Stimulated activated CD4-positive, alpha-beta T cell treated with anti-CD3 and anti-CD28 coated beads, TNF-alpha, amount 100 ng/mL, for 24 hours (primary cell): ENCODE measurements around the gene TSPAN9.
A peak's percentile ranks its signal among the peaks of the same experiment; 100 is the strongest.
"Not testable (repeated sequence)": the region's sequence is repeated elsewhere in the genome, so short reads cannot be mapped to it uniquely, and the experiment has no call there.

Experiments used
- DNase-seq, 3 experiments: peaks; one replicate each; pipeline ENCODE4 v3.0.0-alpha.2; 2020; ENCODE audit warnings: low read depth in 3 of 3

The TSPAN9 gene

DNA sequence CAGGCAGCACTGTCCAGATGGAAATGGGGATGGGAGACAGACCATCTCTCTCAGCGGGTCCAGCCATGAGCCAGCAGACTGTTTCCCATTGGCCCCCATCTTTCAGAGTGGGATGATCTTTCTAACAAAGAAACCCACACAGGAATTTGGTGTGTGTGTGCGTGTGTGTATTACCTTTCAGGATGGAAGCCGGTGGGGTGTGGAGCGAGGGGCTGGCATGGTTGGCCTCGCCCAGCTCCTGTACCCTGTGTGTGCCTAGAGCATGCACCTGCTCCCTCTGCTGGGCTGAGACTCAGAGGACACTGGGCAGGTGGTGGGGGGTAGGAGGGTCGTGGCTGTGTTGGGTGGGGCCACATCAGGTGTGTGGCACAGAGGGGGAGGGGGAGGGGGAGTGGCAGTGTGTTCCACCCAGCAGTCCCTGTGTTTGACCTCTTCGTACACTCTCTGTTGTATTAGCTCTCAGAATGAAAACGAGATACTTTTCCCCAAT, 33.0 kb upstream of the TSPAN9 start:
- DNase-seq: no peak

DNA sequence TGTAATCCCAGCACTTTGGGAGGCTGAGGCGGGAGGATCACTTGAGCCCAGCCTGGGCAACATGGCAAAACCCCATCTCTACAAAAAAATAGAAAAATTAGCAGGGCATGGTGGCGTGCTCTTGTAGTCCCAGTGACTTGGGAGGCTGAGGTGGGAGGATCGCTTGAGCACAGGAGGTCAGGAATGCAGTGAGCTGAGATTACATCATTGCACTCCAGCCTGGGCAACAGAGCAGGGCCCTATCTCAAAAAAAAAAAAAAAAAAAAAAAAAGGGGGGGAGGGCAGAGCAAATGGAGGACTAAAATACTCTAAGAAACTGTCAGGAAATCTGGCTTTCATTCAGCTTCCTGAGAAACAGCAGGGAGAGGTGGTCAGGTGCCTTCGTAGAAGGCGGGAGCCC, 31.7 kb upstream of the TSPAN9 start:
- DNase-seq: no peak

DNA sequence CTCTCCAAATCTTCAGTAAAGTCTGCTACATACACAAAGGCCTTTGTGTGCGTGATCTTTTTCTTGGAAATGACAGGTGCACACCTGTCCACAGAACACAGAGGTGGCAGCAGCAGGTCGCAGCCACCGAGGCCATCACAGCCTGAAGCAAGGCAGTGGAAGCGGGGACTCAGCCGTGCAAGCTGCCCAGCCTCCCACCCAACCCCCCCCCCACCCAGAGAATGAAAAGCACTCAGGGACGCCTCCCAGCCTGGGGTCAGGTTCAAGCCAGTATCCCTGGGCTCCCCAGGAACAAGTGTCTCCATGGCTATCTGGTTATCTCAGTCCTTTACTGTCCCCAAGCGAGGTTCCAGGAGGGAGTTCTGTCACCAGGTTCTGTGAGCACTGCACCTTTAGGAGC, 31.2 kb upstream of the TSPAN9 start:
- DNase-seq: no peak

DNA sequence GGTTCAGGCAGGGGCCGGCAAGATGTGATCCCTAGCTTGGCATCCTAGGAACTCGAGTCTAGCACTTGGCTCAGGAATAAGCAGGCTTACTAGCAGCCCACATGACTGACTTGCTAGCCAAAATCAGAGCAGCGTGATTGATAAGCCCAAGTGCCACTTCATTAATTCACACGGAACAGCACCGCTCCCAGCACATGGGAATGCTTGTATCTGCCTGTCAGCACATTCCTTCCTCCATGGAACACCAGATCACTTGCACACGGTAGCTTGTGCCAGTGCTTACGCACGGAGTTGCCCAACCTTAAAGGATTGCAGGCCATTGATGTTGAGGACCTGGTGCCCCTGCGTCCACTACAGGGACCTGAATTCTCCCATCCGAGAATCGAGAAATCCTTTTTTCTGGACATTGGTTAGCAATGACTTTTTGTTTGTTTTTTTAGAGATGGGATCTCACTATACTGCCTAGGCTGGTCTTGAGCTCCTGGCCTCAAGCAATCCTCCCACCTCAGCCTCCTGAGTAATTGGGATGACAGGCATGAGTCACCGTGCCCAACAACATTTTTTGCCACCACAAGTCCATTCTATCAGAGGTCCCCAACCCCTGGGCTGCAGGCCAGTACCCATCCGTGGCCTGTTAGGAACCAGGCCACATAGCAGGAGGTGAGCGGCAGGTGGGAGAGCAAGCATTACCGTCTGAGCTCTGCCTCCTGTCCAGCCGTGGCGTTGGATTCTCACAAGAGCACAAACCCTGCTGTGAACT, 30.6 kb upstream of the TSPAN9 start:
- no peak for DNase-seq

DNA sequence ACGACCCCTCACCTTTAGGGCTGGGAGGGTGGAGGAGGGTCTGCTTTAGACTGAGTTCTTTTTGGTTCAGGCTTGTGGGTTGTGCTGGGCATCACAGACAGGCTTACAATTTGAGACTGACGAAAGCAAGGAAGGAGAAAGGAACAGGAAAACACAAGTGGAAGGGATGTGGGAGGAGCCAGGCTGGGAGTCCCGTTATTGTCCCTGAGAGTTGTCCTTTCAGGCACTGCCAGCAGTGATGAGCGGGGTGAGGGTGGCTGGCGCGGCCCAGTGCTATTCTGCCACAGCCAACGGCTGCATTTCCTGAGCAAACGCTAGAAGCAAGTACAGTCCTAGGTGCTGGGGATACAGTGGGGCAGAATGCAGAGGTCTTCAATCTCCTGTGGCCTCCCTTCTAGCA, 29.2 kb upstream of the TSPAN9 start:
- DNase-seq: no peak

DNA sequence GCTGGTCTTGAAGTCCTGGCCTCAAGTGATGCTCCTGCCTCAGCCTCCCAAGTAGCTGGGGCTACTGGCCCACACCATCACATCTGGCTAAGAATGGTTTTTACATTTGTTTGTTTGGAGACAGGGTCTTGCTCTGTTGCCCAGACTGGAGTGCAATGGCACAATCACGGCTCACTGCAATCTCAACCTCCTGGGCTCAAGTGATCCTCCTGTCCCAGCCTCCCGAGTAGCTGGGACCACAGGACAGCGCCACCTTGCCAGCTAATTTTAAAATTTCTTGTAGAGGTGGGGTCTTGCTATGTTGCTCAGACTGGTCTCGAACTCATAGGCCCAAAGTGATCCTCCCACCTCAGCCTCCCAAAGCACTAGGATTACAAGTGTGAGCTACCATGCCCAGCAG, 28.6 kb upstream of the TSPAN9 start:
- no peak for DNase-seq

DNA sequence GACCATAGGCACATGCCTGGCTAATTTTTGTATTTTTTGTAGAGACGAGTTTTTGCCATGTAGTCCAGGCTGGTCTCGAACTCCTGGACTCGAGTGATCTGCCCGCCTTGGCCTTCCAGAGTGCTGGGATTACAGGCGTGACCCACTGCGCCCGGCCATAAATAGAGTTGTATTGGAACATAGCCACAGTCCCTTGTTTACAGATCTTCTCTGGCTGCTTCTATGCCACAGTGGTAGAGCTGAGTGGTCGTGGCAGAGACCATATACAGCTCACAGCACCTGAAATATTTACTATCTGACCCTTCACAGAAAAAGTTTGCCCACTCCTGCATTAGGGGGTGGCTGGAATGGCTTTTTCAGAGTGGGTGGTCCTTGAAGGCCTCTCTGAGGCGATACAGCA, 28.0 kb upstream of the TSPAN9 start:
- no peak for DNase-seq

DNA sequence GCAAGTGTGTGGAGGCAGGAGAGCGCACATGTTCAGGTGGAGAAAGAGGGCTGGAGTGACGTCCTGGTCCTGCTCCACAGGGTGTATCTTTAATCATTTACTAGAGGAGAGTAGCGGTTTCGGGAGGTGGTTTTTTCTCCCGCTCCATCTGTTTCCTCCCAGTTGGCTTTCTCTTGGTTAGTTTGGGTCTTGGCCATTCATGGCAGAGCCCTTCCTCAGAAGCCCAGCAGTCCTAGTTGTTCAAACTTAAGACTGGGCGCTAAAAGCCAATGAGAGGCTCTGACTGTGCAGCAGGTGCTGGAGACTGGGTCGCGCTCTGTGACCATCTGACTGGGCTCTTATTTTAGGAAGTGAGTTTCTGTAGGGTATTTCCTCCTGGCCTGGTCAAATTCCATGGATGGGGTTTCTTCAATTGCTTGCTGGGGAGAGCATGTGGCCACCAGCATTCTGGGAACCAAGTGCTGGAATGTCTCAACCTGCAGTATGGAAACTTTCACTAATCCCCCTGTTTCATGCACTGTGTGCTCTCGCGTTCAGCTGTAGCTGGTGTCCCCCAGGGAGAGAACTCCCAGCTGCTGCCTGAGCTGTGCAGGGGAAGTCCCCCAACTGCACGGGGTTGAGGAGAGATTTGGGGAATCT, 27.4 kb upstream of the TSPAN9 start:
- no peak for DNase-seq

DNA sequence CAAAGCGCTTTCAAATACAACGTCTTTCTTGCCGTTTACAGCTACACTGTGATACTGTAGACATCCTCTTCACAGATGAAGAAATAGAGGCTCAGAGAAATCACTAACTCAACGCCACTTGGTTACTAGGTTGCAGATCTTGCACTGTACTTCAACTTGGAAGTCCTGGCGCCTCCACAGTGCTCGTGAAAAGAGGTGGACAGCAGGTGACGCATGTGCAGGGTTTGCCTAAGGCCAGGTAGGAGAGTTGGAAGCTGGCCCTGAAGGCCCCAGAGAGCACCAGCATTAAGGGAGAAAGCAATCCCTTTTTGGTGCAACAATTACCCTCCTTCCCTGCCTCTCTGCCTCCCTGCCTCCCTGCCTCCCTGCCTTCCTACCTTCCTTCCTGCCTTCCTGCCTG, 22.8 kb upstream of the TSPAN9 start:
- DNase-seq: no peak

DNA sequence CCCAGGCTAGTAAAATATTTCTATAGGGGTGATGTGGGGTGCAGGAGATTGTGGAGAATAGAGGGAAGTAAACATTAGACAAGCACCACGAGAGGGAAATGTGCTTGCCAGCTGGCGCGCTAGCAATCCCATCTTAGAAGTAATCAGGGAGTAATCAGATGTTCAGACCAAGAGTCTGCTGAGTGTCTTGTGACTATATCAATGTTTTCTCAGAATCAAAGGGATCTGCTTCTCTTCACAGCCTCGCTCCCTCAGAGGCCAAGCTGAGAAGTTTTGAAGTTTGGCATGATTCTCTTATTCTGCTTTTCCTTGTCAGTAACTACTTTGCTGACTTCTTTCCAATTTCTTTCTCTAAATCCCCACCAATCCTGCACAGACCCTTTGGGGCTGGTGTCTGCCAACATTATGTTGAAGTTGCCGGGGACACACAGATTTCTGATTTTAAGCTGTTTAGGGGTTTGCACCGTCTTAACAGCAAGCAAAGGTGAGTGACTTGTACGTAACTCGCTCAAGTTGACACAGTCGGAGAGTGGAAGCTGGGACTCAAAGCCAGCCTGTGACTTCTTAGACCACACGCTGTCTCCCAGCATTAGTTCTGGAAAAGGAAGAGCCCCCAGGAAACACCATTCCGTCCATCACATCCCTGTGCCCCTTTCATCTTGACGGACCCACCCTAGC, 22.0 kb upstream of the TSPAN9 start:
- DNase-seq: no peak

DNA sequence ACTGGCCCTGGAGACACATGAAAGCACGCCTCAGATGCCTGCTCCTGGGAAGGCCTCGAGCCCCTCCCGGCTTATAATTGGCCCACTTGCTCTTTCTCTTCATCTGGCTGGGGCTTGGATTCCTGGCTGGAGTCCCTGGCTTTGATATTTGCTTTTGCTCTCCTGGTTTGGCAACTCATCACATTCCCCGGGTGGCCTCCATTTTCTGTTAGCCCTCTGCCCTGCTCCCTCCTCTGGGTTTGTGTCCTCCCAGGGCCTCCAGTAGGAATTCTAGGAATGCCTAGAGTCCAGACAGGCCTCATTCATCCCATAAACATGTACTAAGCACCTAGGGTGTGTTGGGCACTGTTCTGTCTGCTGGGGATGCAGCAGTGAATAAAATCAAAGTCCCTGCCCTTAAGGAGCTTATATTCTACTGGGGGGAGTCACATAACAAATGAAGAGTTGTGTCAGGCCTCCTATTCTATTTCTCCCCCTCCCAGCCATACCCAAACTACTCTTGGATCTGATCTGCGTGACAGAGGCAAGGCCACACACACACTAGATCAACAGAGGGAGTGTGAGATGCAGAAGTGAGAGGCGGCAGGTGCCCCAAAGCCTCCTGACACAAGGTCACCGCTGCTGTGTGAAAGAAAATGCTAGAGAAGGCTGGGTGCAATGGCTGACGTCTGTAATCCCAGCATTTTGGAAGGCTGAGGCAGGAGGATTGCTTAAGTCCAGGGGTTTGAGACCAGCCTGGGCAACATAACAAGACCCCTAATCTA, 21.3 kb upstream of the TSPAN9 start:
- DNase-seq: no peak

DNA sequence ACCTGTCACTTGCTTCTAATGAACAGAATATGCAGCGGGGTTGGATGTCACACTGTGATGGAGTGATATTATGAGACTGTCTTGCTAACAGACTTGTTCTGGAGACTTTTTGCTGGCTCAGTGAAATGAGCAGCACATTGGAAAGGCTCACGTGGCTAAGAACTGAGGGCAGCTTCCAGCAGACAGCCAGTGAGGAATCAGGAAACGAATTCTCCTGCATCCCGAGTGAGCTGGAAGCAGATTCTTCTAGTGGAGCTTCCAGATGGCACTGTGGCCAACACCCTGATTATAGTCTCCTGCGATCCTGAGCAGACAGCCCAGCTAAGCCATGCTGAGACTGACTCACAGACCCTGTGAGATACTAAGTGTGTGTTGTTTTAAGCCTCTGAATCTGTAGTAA, 16.1 kb upstream of the TSPAN9 start:
- DNase-seq: no peak

DNA sequence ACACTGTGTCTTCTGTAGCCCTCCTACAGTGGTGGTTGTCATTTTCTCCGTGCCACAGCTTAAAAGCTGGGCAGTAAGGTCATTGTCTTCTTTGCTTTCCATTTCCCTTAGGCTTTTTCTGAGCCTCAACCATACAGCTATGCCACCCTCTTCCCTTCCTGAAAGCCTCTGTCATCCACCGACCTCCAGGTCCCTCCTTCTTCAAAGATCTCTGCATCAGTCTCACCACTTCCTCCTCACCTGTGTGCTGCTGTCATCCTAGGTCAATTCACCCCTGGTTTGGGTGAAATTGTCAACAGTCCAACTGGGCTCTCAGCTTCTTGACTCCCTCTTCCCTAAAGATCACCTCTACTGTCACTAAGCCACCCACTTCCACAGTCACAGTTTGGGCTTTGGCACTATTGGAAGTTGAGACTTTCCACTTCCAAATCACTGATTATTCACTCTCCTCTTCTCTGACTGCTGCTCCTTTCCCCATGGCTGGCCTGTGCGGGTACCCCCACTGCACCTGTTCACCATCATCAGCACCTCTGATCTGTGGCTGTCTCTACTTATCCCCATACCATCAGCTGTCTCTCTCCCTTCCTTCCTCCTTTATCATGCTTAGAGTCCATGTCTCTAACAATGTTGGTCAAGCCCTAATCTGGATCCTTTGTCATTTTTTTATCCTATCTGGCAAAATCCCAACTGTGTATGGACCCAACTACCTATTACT, 15.5 kb upstream of the TSPAN9 start:
- DNase-seq: no peak

DNA sequence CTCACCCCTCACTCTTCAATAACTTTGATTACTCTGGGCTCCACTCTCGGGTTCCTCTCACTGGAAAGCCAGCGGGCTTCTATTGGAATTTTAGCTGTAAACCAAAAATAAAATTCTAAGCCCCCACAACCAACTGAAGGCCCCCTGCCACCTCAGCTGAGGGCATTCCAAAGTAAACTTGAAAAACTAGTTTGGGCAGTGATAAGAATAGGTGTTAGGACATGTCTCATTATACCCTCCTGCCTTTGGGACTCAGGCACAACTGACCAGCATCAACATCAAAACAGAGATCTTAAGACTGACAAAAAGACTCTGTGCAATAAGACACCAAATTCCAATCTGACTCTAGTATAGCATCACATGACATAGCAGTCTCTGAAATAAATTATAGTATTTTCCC, 11.9 kb upstream of the TSPAN9 start:
- no peak for DNase-seq

DNA sequence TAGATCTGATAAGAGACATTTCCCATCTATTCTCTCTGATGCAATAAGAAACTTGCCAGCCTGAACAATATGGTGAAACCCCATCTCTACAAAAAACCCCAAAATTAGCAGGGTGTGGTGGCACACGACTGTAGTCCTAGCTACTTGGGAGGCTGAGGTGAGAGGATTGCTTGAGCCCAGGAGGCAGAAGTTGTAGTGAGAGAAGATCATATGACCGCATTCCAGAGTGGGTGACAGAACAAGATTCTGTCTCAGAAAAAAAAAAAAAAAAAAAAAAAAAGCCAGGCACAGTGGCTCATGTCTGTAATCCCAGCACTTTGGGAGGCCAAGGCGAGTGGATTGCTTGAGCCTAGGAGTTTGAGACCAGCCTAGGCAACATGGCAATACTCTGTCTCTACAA, 11.3 kb upstream of the TSPAN9 start:
- DNase-seq: not testable (repeated sequence)

DNA sequence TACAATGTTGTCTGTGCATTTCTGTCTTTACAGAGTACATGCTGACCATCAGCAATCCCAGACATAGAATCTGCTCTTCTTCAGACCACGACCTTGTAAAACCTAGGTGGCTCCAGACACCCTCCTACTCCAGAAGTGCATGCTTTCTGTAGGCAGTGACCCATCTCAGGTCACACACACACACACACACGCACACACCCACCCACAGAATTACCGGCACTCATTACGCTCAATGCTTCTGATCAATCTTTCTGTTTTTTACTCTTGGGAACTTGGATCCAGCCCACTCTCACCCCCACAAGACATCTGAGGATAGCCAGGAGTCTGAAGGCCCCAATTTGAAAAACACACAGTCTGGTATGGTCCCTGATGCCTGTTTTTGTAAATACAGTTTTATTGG, 7.5 kb upstream of the TSPAN9 start:
- DNase-seq: no peak

DNA sequence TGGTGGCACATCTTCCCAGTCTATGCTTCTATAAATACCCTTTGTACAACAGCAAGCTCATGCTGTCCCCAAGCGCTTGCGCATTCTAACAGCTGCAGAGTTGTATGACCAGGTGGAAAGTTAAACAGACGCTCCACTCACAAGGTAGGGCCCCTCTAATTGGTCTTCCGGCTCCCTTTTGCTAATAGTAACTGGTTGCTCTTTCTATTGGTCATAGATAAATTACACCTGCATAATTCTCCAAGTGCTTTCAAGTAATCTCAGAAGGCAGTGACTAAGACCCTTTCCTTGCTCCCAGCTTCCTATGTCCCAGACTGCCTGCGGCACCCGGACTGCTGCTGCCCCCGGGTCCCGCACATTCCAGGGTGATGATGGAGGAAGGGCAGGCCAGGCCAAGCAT, 6.1 kb upstream of the TSPAN9 start:
- no peak for DNase-seq

DNA sequence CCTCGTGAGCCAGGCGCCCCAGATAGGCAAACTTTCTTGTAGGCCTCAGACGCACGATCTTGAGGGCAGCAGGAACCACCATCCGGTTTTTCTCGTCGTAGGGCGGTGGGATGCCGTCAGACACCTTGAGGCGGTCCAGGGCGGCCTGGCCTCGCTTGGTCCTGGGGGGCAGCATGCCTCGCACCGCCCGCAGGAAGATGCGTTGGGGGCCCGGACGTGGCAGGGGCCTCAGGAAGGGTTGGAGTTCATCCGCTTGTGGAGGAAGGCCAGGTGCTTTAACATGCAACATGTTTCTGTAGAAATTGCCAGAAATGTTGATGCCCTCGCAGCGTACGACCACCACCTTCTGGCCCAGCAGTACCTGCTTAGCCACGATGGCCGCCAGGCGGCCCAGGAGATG, 5.5 kb upstream of the TSPAN9 start:
- no peak for DNase-seq

DNA sequence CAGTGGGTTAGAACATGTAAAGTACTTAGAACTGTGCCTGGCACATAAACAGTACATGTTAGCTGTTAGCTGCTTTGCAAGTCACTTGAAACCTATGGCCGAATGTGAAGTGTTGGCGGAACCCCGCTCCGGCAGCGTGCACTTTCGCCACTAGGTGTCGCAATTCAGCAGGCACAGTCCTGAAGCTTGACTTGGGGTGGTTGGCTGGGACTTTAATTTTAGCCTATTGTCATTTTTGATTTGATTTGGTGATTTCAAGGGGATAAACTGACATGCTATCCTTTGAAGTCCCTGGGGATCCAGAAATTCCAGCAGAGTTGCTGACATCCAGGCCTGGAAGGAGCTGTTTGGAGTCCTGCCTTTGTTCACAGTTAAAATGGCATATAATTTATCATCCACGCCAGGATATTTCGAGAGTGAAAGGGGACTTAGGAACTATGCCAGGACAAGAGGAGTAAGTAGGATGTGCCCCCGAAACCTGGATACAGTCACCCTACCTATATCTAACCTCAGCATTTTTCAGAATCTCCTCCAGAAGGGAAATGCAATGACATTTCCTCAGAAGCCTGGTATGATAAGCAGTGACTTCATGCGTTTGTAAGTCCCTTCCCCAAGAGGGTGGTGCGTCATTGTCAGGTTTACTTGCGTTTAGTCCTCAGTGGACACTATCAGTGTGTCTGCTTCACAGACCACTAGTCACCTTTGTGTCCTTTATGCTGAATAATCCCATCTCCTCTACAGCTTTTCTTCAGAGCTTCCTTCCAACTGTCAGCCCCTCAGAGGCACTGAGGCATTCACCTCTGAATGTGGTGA, 3.5 kb upstream of the TSPAN9 start:
- DNase-seq: peak; percentile 68 to 79 (median 77)

DNA sequence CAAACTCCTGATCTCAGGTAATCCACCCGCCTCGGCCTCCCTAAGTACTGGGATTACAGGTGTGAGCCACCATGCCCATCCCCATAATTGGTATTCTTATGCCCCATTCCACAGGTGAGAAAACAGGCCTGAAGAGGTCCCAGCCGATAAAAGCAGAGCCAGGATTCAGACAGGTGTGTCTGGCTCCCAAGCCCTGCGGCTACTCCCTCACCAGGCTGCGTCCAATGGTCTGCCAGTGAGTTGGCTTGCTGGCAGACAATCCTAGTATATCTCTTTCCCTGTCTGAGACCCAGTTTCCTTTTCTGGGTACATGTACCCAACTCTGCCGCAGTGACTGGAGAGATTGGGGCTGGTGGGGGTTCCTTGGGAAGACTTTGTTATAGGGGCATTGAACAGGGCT, 1.9 kb upstream of the TSPAN9 start:
- DNase-seq: no peak

DNA sequence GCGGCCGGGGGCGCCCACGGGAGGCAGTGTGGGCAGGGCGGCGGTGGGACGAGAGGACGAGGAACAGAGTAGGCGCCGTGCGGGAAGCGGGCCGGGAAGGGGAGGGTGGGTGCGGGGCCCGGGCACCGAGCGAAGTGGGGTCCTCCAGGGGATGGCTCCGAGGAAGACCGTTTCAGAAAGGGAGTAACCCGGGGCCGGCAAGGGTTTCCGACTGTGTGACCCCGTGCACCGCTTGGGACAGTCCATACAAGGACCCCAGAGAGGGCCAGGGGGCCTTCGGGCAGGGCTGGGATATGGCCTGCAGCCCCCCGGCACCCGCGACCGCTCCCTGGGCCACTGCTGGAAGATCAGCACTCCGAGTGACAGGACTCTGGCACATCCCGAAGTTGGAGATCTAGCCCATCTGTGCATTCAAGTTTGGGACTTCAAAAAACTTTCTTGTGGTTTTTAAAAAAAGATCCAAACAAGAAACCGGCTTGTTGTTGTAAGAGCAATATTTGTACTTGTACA, 448 bp downstream of the TSPAN9 start:
- DNase-seq: no peak
